Stimulated activated CD8-positive, alpha-beta memory T cell treated with anti-CD3 and anti-CD28 coated beads, Interleukin-12 subunit alpha, Interleukin-12 subunit beta, amount 100 ng/mL, for 1 hour (primary cell): ENCODE measurements around the gene IP6K2.
"Not testable (repeated sequence)": the region's sequence is repeated elsewhere in the genome, so short reads cannot be mapped to it uniquely, and the experiment has no call there.

Source experiments
- DNase-seq: peaks from one replicate; pipeline ENCODE4 v3.0.0-alpha.2; 2020; ENCODE audit warnings: low read depth

The IP6K2 gene, protein sequence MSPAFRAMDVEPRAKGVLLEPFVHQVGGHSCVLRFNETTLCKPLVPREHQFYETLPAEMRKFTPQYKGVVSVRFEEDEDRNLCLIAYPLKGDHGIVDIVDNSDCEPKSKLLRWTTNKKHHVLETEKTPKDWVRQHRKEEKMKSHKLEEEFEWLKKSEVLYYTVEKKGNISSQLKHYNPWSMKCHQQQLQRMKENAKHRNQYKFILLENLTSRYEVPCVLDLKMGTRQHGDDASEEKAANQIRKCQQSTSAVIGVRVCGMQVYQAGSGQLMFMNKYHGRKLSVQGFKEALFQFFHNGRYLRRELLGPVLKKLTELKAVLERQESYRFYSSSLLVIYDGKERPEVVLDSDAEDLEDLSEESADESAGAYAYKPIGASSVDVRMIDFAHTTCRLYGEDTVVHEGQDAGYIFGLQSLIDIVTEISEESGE

DNA sequence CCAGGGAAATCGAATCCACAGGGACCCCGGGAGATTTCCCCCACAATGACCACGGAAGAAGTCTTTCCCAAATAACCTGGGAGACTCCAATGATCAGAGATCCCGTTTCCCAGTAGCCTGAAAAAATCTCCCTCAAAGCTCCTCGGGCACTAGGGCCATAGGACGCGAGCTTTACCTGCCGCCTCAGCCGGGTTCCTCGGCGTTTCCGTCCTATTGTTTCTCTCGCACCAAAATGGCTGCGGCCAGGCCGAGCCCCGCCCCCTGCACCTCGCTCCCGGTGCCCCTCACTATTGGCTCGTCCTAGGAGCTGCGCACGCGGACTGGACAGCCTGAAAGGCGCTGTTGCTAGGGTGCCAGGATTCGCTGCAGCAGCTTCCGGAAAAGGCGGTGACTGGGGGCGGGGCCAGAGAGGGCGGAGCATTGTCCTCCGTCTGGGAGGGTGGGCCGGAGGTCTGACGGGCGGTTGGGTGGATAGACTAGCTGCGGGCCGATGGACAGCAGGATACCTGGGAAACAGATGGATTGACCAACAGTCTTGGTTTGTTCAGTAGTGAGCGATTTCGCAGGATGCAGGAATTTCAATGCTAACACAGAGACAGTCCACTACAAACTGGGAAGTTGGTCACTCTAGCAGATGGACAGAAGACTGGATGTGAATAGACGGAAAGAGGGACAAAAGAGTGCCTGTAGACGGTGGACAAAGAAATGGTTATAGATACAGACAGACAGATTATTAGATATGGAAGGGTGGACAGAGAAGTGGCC is at the start of gene IP6K2:
IP6K2 (minus strand) TSS at position 240 of the 765 bp plus-strand sequence. CDS start 21,930 bp downstream, outside the sequence.
- peak; percentile 99 for DNase-seq

DNA sequence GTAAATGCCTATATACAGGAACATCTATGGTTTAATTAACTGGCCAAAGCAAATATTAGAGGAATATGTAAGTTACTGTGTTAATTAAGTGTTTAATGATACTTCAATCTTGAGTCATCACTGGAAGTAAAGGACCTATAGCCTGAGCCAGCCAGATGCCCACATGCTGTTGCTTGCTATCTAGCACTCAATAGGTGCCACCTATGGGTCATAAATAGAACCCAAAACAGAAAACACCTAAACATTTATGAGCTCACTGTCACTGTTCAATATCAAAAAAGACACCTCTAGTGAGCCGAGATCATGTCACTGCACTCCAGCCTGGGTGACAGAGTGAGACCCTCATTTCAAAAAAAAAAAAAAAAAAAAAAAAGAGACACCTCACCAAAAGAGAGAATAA is 48.4 kb upstream of the IP6K2 start:
- DNase-seq, result no peak

DNA sequence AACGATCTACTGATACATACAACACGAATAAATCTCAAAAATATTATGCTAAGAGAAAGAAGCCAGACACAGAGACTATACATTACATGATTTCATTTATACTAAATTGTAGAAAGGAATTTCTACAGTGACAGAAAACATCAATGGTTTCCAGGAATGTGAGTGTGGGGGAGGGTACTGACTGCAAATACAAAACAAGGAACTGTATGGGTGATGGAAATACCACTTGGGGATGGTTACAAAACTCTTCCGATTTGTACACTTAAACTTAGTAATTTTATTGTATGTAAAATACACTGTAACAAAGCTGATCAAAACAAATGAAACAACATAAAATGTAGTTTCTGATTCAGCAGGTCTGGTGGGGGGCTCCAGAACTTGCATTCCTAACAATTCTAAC is 45.8 kb upstream of the IP6K2 start:
- DNase-seq, result no peak

DNA sequence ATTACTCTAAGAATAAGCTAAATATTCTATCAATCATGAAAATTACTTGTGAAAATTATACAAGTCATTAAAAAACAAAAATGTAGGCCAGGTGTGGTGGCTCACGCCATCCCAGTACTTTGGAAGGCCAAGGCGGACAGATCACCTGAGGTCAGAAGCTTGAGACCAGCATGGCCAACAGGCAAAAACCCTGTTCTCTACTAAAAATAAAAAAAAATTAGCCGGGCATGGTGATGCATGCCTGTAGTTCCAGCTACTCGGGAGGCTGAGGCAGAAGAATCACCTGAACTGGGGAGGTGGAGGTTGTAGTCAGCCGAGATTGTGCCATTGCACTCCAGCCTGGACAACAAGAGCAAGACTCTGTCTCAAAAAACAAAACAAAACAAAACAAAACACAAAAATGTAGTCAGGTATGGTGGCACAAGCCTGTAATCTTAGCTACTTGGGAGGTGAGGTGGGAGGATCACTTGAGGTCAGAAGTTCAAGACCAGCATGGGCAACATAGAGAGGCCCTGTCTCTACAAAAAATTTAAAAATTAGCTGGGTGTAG is 43.0 kb upstream of the IP6K2 start:
- DNase-seq, result not testable (repeated sequence)

DNA sequence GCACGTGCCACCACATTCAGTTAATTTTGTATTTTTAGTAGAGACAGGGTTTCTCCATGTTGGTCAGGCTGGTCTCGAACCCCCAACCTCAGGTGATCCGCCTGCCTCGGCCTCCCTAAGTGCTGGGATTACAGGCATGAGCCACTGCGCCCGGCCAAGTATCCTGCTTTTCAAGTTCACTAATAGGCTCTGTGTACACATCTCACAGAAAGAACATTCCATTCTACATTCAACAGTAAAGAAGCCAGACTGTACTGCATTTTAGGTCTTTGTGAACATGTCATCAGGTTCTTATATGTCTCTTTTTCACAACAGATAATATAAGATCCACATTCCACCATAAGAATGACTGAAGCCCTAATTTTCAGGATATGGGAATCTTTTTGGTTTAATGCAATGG is 42.5 kb upstream of the IP6K2 start:
- DNase-seq, result not testable (repeated sequence)

DNA sequence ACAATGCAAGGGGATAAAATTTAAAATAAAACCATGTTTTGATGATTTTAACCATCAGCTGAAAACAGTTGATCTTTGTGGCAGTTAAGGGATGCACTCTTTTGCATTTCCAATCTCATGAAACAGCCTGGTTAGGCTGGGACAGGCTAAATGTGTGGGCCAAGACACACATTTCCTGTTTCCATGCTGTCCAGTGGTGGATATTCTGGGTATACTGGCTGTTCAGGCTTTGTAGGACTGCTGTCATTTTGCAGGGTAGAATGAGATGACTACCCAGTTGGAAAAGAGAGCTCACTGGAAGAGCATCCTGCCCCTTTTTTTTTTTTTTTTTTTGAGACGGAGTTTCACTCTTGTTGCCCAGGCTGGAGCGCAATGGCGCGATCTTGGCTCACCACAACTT is 42.0 kb upstream of the IP6K2 start:
- DNase-seq, result no peak

DNA sequence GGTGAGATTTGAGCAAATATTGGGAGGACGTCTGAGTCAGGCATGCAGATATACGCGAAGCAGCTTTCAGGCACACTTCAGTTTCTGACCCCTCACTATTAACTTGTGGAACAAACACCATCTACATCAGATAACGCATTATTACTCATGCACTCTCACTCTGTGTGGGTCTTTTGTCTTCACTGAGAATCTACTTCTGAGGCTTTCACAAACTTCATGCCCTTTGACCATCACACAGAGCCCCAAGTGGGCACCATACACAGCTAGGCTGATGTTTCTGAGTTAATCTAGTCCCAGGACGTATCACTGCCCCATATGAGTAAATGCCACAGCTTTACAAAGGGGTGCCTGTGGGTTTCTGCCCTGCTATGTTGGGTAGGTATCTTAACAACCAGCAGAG is 39.6 kb upstream of the IP6K2 start:
- no peak for DNase-seq

DNA sequence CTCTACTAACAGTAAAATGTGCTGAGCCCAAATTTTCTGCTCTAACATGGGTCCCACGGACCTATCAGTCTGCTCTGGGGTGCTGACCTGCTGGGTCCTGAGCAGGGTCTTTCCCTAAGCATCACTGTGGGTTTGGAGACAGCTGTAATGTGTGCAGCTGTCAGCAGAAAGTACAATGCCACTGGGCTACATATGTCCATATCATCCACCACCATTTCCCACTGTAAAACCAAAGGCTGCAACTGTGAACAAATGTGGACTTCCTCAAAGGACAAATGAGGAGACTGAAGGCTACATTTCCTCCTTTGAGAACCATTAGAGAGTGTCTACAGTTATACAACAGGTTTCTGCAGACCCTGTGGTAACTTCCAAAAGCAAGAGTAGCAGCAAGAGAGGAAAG is 33.8 kb upstream of the IP6K2 start:
- no peak for DNase-seq

DNA sequence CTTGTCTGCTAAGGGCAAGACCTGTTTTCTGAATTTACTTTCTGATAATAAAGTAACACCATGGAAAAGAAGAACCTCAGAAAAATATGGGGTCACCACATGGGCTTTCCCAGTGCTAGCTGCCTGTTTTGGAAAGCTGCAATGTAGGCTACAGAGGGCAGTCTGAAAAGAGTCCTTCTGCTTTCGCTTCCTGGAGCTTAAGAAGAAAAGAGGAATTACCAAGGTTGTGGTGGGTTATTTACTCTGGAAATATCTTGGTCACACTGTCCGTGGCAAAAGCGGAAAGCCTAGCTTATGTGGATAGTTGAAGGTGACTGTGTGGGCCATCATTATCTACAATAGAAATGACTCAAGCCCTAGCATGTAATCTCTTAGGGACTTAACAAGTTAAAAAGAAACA is 31.7 kb upstream of the IP6K2 start:
- no peak for DNase-seq

DNA sequence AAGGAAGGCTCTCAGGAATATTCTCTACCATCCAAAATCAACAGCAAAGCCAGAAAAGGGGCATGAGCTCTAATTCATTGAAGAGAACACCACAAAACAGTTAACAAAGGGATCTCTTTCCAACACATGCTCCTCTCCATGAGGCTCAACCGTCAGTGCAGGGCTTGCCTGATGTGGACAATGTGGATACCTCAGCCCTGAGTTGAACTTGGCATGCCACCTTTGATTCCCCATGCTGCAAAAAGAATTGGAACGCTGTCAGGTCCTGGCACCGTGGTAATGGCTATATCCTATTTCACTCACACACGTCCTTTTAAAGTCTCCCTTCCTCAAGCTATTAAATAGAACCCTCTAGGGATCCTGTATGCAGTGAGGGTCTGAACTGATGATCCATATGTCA is 30.7 kb upstream of the IP6K2 start:
- DNase-seq, result no peak

DNA sequence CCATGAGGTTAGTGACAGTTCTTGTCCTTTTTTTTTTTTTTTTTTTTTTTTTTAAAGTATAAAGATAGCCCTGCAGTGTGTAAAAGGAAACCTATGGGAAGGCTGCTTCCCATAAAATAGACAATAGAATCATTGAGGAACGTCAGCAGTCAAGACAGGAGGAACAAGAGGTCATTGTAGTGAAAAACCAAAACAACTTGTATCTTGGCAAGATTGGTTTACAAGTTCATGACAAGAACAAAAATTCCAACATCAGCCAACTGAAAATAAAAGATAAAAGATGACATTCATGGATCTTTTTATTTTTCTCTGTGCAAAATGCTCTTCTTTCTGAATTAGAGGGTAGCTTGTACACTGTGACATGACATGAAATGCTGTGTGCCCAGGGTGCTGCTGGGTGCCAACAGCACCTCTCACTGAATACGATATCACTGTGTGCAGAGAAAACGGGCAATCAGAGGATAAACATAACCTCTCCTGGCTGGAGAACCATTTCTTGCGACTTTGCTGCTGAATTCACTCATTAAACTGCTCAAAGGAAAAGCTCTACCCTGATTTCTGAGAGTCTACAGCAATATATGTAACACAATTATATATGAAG is 30.1 kb upstream of the IP6K2 start:
- DNase-seq, result no peak

DNA sequence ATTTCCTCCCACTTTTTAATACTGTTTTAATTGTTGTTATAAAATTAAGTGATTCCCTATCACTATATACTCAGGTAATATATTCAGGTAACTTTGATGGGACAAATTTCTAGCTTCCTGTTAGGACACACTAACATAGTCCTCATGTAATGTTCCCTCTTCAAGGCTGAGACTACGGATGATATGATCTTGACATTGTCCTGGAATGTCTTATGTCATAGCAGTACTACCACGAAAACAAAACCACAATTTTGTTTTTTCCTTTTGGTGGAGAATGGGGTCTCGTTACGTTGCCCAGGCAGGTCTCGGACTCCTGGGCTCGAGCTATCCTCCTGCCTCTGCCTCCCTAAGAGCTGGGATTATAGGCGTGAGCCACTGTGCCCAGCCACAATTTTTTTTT is 26.8 kb upstream of the IP6K2 start:
- no peak for DNase-seq

DNA sequence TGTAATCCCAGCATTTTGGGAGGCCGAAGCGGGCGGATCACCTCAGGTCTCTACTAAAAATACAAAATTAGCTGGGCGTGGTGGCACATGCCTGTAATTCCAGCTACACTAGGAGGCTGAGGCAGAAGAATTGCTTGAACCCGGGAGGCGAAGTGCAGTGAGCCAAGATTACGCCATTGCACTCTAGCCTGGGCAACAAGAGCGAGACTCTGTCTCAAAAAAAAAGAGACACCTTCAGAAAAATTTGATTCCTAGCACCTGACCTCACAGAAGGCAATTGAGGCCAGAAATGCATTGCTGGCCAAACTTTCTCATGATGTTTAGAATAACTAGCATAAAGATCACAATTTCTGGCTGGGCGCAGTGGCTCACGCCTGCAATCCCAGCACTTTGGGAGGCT is 24.2 kb upstream of the IP6K2 start:
- not testable (repeated sequence) for DNase-seq

DNA sequence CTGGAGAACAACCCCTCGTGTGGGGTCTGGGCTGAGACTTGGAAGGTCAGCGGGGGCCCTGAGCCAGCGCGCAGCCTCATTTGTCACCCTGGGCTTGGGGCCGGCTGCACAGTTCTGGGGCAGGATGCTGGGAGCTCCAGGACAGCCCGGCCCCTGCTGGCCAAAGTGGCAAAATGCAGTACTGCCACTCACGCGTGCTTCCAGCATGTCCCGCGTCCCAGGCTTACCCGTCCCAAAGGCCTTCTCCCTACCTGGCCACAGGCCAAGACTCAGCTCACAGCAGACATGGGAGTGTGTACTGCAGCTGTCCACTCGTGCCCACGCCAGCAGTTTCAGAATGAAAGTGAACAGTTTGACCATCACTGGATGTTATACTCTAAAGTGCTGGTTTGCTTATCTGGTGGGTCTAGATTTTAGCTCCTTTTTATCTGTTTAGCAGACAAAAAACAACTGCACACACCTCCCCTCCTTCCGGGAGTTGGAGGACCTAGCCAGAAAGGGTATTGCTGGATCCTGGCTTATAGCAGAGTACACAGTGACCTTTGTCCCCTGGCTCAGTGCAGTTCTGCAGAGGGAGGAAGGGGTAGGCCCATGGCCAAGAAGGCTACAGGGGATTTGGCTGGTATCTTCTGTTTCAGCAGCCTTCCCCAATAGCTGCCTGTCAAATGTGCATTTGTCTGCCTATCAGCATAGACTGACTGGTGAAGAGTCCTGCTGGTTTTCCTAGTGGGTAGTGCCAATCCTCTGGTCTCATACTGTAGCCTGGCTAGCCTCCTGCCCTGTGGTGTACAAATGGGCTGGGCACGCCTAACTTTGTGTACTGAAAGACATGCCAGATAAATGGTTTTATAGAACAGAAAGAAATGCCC is 23.2 kb upstream of the IP6K2 start:
- DNase-seq, result peak; percentile 18

DNA sequence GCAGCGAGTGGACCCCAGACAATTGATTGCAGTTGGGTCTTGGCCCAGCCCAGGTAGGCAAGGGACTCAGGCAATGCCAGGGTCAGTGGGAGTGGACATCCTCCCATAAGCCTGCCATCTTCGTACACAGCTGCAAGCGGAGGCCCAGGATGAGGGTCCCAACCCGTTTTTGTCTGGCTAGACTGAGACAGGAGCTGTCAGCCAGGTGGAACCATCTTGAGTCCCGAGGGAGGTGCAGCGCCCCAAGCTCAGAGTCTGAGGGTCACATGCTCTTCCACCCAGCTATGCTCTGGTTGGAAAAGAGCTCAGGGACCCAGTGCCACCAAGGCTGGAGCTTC is 22.6 kb upstream of the IP6K2 start:
- no peak for DNase-seq

DNA sequence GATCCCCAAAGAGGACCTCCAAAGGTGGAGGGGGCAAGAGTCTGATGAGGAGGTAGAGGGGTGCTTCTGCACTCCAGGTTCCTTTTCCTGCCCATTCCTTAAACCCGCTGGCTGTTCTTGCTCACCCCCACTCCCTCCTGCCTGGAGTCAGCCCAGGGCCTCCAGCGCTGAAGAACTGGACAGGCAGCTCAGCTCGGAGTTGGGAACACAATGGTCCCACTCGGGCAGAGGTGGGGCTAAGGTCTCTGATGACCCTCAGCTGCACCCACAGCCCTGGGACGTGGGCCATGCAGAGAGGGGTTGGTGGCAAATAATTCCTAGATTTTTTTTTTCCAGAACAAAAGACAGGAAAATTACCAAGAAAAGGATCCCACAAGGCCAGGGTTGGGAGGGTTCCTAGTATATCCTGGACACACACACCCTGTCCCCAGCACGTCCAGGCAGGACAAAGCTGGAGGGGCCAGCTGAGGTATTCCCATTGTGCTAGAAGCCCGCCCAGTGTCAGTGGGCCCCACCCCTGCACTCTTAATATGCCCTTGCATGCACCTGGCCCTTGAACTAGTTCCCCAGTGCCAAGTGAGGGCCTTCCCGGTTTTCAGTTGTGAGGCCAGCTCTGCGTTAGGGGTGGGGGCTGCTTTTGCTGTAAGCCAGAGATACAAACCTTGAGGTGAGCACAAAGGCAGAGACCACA is 22.1 kb upstream of the IP6K2 start:
- DNase-seq, result no peak

DNA sequence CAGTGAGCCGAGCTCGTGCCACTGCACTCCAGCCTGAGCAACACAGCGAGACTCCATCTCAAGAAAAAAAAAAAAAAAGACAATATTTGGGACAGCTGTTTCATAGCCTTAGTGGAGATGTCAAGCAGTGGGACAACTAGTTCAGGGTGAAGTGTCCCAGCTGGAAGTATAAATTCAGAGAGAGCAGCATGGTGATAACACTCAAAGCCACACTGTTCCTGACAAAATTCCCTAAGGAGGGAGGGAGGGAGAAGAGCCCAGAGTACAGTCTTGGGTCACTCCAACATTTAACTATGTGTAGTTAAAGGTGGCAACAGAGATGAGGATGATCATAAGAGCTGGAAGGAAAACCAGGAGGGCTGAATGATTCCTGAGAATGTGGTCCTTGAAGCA is 21.1 kb upstream of the IP6K2 start:
- DNase-seq, result no peak

DNA sequence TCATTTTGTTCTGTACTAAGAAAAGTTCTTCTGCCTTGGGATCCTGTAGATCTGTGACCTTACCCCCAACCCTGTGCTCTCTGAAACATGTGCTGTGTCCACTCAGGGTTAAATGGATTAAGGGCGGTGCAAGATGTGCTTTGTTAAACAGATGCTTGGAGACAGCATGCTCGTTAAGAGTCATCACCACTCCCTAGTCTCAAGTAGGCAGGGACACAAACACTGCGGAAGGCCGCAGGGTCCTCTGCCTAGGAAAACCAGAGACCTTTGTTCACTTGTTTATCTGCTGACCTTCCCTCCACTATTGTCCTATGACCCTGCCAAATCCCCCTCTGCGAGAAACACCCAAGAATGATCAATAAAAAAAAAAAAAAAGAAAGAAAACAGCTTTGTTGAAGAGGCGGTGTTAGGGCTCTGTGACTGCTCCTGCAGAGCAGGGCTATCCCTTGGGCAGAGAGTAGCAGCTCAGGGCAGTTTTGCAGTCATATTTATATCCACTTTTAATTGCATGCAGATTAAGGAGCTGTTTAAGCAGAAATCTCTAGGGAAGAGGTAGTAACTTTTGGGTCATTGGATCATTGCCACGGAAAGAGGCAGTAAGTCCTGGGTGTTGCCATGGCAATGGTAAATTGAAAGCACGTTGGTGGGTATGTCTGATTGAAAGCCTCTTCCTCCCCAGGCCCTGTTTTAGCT is 18.2 kb upstream of the IP6K2 start:
- not testable (repeated sequence) for DNase-seq

DNA sequence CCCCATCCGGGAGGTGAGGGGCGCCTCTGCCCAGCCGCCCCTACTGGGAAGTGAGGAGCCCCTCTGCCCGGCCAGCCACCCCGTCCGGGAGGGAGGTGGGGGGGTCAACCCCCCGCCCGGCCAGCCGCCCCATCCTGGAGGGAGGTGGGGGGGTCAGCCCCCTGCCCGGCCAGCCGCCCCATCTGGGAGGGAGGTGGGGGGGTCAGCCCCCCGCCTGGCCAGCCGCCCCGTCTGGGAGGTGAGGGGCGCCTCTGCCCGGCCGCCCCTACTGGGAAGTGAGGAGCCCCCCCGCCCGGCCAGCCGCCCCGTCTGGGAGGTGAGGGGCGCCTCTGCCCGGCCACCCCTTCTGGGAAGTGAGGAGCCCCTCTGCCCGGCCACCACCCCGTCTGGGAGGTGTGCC is 17.5 kb upstream of the IP6K2 start:
- DNase-seq, result not testable (repeated sequence)

DNA sequence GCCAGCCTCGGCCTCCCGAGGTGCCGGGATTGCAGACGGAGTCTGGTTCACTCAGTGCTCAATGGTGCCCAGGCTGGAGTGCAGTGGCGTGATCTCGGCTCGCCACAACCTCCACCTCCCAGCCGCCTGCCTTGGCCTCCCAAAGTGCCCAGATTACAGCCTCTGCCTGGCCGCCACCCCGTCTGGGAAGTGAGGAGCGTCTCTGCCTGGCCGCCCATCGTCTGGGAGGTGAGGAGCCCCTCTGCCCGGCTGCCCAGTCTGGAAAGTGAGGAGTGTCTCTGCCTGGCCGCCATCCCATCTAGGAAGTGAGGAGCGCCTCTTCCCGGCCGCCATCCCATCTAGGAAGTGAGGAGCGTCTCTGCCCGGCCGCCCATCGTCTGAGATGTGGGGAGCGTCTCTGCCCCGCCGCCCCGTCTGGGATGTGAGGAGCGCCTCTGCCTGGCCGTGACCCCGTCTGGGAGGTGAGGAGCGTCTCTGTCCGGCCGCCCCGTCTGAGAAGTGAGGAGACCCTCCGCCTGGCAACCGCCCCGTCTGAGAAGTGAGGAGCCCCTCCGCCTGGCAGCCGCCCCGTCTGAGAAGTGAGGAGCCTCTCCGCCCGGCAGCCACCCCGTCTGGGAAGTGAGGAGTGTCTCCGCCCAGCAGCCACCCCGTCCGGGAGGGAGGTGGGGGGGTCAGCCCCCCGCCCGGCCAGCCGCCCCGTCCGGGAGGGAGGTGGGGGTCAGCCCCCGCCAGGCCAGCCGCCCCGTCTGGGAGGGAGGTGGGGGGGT is 16.9 kb upstream of the IP6K2 start:
- DNase-seq, result not testable (repeated sequence)
